Lung (tissue), 12 donors: ENCODE measurements around the gene FXYD7. TPM values are rescaled to one million over a fixed set of nuclear protein-coding genes. Genes with fewer than 3 reads are reported as not detected.

Experiments
- ATAC-seq: fragments of 200-7000 bp; cut with Tn5 transposase; one replicate; pipeline ENCODE4 v1.9.1; 2020; ENCODE audit warnings: moderate number of reproducible peaks; ENCODE audit not compliant: insufficient read depth, low FRiP score
- DNase-seq, 3 donors: peaks; one replicate each; pipeline ENCODE4 v3.0.0-alpha.2; 2013 to 2017
- H3K27ac ChIP-seq, 2 donors: one replicate each; pipeline ENCODE4 v1.5.1; 2013; ENCODE audit warnings: mild to moderate bottlenecking in 2 of 2, moderate library complexity in 2 of 2, control low read depth in 1 of 2, inconsistent platforms in 1 of 2, low read depth in 1 of 2, low read length in 1 of 2
- H3K27me3 ChIP-seq, 3 donors: one replicate each; pipeline ENCODE4 v1.5.1; 2013; ENCODE audit warnings: low read length in 2 of 3; ENCODE audit not compliant: control insufficient read depth in 3 of 3, insufficient read depth in 3 of 3
- H3K36me3 ChIP-seq, 4 donors: one replicate each; pipeline ENCODE4 v1.5.1; 2013; ENCODE audit warnings: low read length in 4 of 4, mild to moderate bottlenecking in 1 of 4, moderate library complexity in 1 of 4; ENCODE audit not compliant: control insufficient read depth in 4 of 4, insufficient read depth in 4 of 4
- H3K4me1 ChIP-seq, 5 donors: one replicate each; pipeline ENCODE4 v1.5.1; 2013; ENCODE audit warnings: low read length in 5 of 5, mild to moderate bottlenecking in 2 of 5, moderate library complexity in 1 of 5; ENCODE audit not compliant: control insufficient read depth in 5 of 5, insufficient read depth in 5 of 5
- H3K4me3 ChIP-seq: one replicate; pipeline ENCODE4 v1.5.1; 2013; ENCODE audit warnings: mild to moderate bottlenecking, control low read depth, moderate library complexity
- H3K9ac ChIP-seq, 2 donors: one replicate each; pipeline ENCODE4 v1.5.1; 2013; ENCODE audit warnings: low read length in 2 of 2, control low read depth in 1 of 2; ENCODE audit not compliant: insufficient read depth in 1 of 2
- H3K9me3 ChIP-seq, 4 donors: one replicate each; pipeline ENCODE4 v1.5.1; 2013; ENCODE audit warnings: low read length in 3 of 4, mild to moderate bottlenecking in 1 of 4, moderate library complexity in 1 of 4; ENCODE audit not compliant: control insufficient read depth in 4 of 4, insufficient read depth in 3 of 4
- WGBS, 2 donors: extraction: QIAGEN DNeasy Blood & Tissue Kit; methylation state at CpG; one replicate each; pipeline ENCODE4 v1.1.7; 2013; 5-methylcytosine and 5-hydroxymethylcytosine counted together
- polyA plus RNA-seq, 2 donors: library from polyadenylated mRNA; stranded (reverse); fragments of 200-250 nt; gene quantifications; one replicate each; pipeline ENCODE4 v1.2.1, GENCODE V29; 2013
- total RNA-seq, 2 donors: library from RNA; depleted of rRNA in 1 of 2; stranded (reverse); fragments of >200 nt in 1 of 2; gene quantifications; one replicate each; pipeline ENCODE4 v1.2.1, GENCODE V29; 2014 to 2021
- TF ChIP-seq, protein P1 (sequence below): IDR thresholded peaks from 2 replicates; pipeline ENCODE4 v1.5.1; 2012; ENCODE audit warnings: mild to moderate bottlenecking; ENCODE audit errors: control extremely low read depth, extremely low read depth
- donor health status: control.
- donor health status: control.
- donor health status: Bipolar disorder and iron deficiency.
- donor health status: healthy.
- donor health status: DM: yes; HTN: yes; CAD: no.

The FXYD7 gene
- total and polyA plus RNA-seq, 4 donors, result 0.31 to 0.39 TPM; not detected in 2

GRCh38 chr19:35094656-35095055 is 48.4 kb upstream of the FXYD7 start:
- H3K36me3 ChIP-seq, result no peaks in the 10 kb centered on the region
- no peak for DNase-seq
- peaks cover 0 to 4% (median 0%) of the 10 kb centered on the region in 5 donors for H3K4me1 ChIP-seq
- H3K27me3 ChIP-seq, result peaks cover 0 to 3% (median 0%) of the 10 kb centered on the region in 3 donors
- ATAC-seq, result no peak
- TF ChIP-seq, protein P1, sequence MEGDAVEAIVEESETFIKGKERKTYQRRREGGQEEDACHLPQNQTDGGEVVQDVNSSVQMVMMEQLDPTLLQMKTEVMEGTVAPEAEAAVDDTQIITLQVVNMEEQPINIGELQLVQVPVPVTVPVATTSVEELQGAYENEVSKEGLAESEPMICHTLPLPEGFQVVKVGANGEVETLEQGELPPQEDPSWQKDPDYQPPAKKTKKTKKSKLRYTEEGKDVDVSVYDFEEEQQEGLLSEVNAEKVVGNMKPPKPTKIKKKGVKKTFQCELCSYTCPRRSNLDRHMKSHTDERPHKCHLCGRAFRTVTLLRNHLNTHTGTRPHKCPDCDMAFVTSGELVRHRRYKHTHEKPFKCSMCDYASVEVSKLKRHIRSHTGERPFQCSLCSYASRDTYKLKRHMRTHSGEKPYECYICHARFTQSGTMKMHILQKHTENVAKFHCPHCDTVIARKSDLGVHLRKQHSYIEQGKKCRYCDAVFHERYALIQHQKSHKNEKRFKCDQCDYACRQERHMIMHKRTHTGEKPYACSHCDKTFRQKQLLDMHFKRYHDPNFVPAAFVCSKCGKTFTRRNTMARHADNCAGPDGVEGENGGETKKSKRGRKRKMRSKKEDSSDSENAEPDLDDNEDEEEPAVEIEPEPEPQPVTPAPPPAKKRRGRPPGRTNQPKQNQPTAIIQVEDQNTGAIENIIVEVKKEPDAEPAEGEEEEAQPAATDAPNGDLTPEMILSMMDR, result no peak
- WGBS, 2 donors, result 92 to 95% methylated on average over 4 of the region's 4 CpGs
- H3K9ac ChIP-seq, result no peak overlapping the region
- no peaks in the 10 kb centered on the region for H3K9me3 ChIP-seq
- H3K27ac ChIP-seq, result no peak overlapping the region
- no peak overlapping the region for H3K4me3 ChIP-seq

GRCh38 chr19:35095667-35096368 is 47.2 kb upstream of the FXYD7 start:
- H3K9me3 ChIP-seq, result peaks cover 0 to 2% (median 0%) of the 10 kb centered on the region in 4 donors
- no peak overlapping the region for H3K4me3 ChIP-seq
- 77 to 84% methylated on average over 8 of the region's 8 CpGs for WGBS, 2 donors
- H3K27me3 ChIP-seq, result no peaks in the 10 kb centered on the region
- no peak overlapping the region for H3K9ac ChIP-seq
- no peaks in the 10 kb centered on the region for H3K36me3 ChIP-seq
- ATAC-seq (no peak), DNase-seq (no peak)
- TF ChIP-seq, protein P1, result no peak
- H3K27ac ChIP-seq, result no peak overlapping the region
- peaks cover 0 to 1% (median 0%) of the 10 kb centered on the region in 5 donors for H3K4me1 ChIP-seq

DNA sequence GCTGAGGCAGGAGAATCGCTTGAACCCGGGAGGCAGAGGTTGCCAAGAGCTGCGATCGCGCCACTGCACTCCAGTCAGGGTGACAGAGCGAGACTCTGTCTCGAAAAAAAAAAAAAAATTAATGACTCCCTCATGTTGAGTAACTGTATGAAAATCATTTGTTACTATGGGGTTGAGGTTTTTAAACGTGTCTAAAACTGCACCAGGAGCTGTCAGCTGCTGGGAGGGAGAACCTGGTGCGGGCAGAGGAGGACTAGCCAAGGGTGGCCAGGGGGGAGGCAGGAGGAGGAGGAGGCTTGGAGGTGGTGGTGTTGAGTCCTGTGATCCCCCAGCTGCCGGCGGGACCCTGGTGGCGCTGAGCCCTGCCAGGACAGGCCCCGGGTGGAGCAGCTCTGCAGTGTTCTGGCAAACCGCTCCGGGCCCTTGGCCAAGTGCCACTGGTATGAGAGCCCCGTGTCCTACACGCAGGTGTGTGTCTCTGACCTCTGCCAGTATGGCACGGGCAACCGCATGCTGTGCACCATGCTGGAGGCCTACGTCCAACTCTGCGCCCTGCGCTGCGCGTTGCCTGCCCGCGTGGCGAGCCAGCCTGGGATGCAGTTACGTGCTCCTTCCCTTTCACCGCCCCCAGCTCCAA is 44.5 kb upstream of the FXYD7 start:
- no peaks in the 10 kb centered on the region for H3K4me1 ChIP-seq
- H3K27me3 ChIP-seq, result no peaks in the 10 kb centered on the region
- DNase-seq (no peak), ATAC-seq (no peak)
- H3K27ac ChIP-seq, result no peak overlapping the region
- 79 to 86% methylated on average over 29 of the region's 29 CpGs for WGBS, 2 donors
- H3K9ac ChIP-seq, result no peak overlapping the region
- H3K36me3 ChIP-seq, result no peaks in the 10 kb centered on the region
- H3K9me3 ChIP-seq, result peaks cover 0 to 2% (median 0%) of the 10 kb centered on the region in 4 donors
- TF ChIP-seq, protein P1, result no peak
- H3K4me3 ChIP-seq, result no peak overlapping the region
